ENCODE results near the gene PIN1.

The PIN1 gene

DNA sequence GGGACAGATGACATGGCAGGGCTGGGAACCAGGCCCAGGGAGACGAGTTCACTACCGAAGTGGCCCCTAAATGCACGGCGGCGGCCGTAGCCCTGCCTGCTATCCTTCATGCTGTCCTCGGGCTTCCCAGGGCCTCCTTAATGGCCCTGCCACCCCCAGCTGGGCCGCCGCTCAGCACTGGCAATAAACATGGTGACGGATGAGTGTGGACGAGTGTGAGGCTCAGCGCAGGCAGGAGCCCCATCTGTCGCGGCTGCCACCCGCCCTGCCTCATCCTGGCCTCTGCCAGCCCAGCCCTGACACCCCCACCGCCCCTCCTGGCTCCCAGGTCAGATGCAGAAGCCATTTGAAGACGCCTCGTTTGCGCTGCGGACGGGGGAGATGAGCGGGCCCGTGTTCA, 13.6 kb downstream of the PIN1 start:
- DNase-seq (ENCODE audit: low read depth), result no peak
- TF ChIP-seq, protein P1, sequence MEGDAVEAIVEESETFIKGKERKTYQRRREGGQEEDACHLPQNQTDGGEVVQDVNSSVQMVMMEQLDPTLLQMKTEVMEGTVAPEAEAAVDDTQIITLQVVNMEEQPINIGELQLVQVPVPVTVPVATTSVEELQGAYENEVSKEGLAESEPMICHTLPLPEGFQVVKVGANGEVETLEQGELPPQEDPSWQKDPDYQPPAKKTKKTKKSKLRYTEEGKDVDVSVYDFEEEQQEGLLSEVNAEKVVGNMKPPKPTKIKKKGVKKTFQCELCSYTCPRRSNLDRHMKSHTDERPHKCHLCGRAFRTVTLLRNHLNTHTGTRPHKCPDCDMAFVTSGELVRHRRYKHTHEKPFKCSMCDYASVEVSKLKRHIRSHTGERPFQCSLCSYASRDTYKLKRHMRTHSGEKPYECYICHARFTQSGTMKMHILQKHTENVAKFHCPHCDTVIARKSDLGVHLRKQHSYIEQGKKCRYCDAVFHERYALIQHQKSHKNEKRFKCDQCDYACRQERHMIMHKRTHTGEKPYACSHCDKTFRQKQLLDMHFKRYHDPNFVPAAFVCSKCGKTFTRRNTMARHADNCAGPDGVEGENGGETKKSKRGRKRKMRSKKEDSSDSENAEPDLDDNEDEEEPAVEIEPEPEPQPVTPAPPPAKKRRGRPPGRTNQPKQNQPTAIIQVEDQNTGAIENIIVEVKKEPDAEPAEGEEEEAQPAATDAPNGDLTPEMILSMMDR (conservative IDR thresholded peaks at IDR 0.05; ENCODE audit: control insufficient read depth, insufficient read depth, low read depth, low read length), result no peak
- no peak overlapping the region for H3K4me3 ChIP-seq (ENCODE audit: control insufficient read depth, low read depth, low read length)

GRCh38 chr19:9849791-9850190, 14.7 kb downstream of the PIN1 start:
- TF ChIP-seq, protein P1 (conservative IDR thresholded peaks at IDR 0.05; ENCODE audit: control insufficient read depth, insufficient read depth, low read depth, low read length), result no peak
- no peak overlapping the region for H3K4me3 ChIP-seq (ENCODE audit: control insufficient read depth, low read depth, low read length)
- DNase-seq (ENCODE audit: low read depth), result no peak

- TF ChIP-seq, protein P1 (conservative IDR thresholded peaks at IDR 0.05; ENCODE audit: control insufficient read depth, insufficient read depth, low read depth, low read length), result no peak
- no peak for DNase-seq (ENCODE audit: low read depth)
- no peak overlapping the region for H3K4me3 ChIP-seq (ENCODE audit: control insufficient read depth, low read depth, low read length)
These were observed 15.3 kb downstream of the PIN1 start for GRCh38 chr19:9850235-9850959.

GRCh38 chr19:9854282-9854846, 19.2 kb downstream of the PIN1 start:
- H3K4me3 ChIP-seq (ENCODE audit: control insufficient read depth, low read depth, low read length), result no peak overlapping the region
- DNase-seq (ENCODE audit: low read depth), result no peak
- TF ChIP-seq, protein P1 (conservative IDR thresholded peaks at IDR 0.05; ENCODE audit: control insufficient read depth, insufficient read depth, low read depth, low read length), result no peak

DNA sequence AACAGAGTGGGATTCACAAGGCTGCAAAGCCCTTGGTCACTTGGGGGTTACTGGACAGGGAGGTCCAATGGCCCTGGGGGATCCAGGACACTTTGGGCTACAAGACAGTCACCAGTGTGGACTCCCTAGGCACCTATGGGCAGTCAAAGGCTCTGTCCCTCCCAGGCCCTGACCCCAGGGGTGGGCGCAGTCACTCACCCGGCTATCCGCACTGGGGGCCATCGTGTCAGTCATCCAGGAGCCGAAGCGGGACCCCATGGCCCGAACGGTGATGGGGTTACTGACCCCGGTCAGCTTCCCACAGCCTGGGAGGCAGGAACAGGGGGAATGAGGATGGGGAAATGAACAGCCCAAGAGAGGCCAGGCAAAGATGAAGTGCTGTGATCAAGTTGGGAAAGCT, 21.5 kb downstream of the PIN1 start:
- DNase-seq (ENCODE audit: low read depth), result no peak
- TF ChIP-seq, protein P1 (conservative IDR thresholded peaks at IDR 0.05; ENCODE audit: control insufficient read depth, insufficient read depth, low read depth, low read length), result no peak
- no peak overlapping the region for H3K4me3 ChIP-seq (ENCODE audit: control insufficient read depth, low read depth, low read length)

- no peak overlapping the region for H3K4me3 ChIP-seq (ENCODE audit: control insufficient read depth, low read depth, low read length)
- no peak for DNase-seq (ENCODE audit: low read depth)
- TF ChIP-seq, protein P1 (conservative IDR thresholded peaks at IDR 0.05; ENCODE audit: control insufficient read depth, insufficient read depth, low read depth, low read length), result no peak
These were observed 22.1 kb downstream of the PIN1 start for GRCh38 chr19:9857076-9857721.
